B cell (primary cell): ENCODE results near the gene QKI.

Experiments
- CTCF ChIP-seq: fragments of 200-600 bp; IDR thresholded peaks from one replicate; pipeline ENCODE4 v1.8.0; 2022; ENCODE audit warnings: antibody characterized with exemption, mild to moderate bottlenecking
- EZH2 ChIP-seq: IDR thresholded peaks from 2 replicates; pipeline ENCODE4 v1.6.1; 2012; ENCODE audit warnings: borderline replicate concordance, low read depth, mild to moderate bottlenecking, moderate library complexity, low read length; ENCODE audit not compliant: insufficient read depth, poor library complexity, severe bottlenecking

GRCh38 chr6:163398815-163399214 lies 15.7 kb upstream of the QKI start:
- TF ChIP-seq CTCF: no peak
- TF ChIP-seq EZH2: no peak
